T-helper 9 cell (primary cell): ENCODE results near the gene DXO.
"Not testable (repeated sequence)": the region's sequence is repeated elsewhere in the genome, so short reads cannot be mapped to it uniquely, and the experiment has no call there.

Source experiments
- DNase-seq: peaks from one replicate; pipeline ENCODE4 v3.0.0-alpha.2; 2020
- total RNA-seq, 2 donors: gene quantifications; one replicate each; lab custom pipeline; 2026; lab: John Stamatoyannopoulos, UW

The DXO gene
- total RNA-seq = 28.1 to 30.6 reads per million in 2 donors

GRCh38 chr6:31971993-31972708 is at the start of gene DXO:
Gene DXO, minus strand, starts transcription at chr6:31972138. Its CDS starts 463 bp downstream, at chr6:31971675.
- peak; percentile 95 for DNase-seq

GRCh38 chr6:32014547-32014946 is 42.6 kb upstream of the DXO start, which contains the start of gene C4B:
Gene C4B, plus strand, starts transcription at chr6:32014795. Its CDS starts 51 bp downstream, at chr6:32014846.
- DNase-seq = not testable (repeated sequence)

DNA sequence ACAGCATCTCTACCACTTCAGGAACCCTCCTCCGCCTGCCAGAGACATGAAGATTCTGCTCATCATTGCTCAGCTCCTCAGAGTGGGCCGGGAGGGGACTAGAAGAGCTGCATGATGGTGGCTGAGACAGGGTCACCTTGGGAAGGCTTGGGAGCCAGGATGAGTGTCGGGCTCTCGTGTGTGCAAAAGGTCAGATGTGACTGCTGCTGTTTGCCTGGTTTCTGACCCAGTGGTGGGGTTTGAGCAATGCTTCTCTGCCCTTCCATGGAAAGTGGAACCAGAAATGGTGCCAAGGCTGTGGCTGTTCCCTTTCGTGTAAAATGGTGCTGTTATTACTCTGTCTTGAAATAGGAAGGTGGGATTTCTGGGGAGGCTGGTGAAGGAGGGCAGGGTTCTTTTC is 41.8 kb upstream of the DXO start:
- not testable (repeated sequence) for DNase-seq

DNA sequence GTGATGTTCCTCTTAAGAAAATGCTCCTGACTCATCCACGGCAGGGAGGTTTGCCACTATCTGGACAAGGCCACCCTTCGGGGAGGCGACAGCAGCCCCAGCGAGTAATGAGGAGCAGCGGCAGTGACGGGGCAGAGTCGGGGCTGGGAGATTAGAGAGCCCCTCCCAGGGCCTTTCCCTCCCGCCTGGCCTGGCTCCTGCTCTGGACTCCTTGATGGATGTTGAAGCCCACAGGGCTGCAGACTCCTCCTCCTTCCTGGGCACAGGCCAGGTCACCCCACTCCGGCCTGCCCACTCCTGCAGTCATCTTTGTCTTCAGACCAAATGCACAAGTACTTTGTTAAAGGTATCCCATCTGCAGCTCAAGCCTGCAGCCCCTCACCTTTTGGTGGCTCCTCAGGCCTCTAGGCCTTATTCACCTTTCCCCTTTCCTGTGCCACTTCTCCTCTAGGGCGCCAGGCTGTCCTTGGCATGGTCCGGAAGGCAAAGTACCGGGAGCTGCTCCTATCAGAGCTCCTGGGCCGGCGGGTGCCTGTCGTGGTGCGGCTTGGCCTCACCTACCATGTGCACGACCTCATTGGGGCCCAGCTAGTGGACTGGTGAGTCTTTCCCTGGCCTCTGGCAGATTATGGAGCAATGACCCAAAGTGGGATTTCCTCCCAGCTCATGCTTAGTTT is 41.1 kb upstream of the DXO start:
- not testable (repeated sequence) for DNase-seq

- DNase-seq = not testable (repeated sequence)
Measured at GRCh38 chr6:32010856-32011530, 39.1 kb upstream of the DXO start.

DNA sequence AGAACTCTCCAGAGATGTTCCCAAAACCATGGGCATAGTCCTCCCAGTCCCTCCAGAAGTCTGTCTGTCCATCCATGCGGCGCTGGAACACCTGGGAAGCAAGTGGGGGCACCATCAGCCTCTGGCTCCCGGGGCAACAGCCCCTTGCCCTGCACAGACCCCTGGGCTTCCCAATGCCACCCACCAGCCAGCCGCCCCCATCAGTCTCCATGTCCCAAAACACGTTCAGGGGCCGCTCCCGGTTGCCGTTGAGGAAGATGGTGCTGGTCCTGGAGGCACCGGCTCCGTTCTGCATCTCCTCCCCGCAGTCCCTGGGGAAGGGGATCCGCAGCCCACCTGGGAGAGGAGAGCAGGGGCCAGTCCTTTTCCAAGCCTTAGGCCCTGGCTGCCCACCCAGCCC is 37.6 kb upstream of the DXO start:
- DNase-seq = not testable (repeated sequence)

DNA sequence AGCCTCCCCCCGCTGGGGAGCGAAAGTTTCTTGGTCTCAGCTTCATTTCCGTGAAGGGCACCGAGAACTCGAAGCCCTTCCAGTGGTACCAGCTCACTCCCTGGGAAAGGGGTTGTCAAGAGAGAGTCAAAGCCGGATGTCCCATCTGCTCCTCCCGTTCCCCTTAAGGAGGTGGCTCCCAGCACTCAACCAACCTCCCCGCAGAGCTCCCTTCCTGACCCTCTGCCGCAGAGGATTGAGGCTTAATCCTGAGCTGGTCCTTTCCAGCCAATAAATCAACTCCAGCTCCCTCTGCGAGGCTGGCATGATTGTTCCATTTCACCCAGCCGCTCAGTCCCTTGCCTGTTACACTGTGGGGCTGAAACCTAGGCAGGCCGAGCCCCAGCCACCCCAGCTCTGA is 36.7 kb upstream of the DXO start:
- not testable (repeated sequence) for DNase-seq

- not testable (repeated sequence) for DNase-seq
Measured at GRCh38 chr6:32008037-32008436, 36.1 kb upstream of the DXO start.

DNA sequence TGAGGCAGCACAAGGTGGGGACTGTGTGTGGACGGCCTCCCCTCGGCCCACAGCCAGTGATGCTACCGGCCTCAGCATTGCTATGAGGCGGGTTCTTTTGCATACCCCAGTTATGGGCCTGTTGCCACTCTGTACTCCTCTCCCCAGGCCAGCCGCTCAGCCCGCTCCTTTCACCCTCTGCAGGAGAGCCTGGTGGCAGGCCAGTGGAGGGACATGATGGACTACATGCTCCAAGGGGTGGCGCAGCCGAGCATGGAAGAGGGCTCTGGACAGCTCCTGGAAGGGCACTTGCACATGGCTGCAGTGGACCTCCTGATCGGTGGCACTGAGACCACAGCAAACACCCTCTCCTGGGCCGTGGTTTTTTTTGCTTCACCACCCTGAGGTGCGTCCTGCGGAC is 35.1 kb upstream of the DXO start:
- not testable (repeated sequence) for DNase-seq

- DNase-seq = not testable (repeated sequence)
Measured at GRCh38 chr6:32005991-32006529, 34.1 kb upstream of the DXO start.

DNA sequence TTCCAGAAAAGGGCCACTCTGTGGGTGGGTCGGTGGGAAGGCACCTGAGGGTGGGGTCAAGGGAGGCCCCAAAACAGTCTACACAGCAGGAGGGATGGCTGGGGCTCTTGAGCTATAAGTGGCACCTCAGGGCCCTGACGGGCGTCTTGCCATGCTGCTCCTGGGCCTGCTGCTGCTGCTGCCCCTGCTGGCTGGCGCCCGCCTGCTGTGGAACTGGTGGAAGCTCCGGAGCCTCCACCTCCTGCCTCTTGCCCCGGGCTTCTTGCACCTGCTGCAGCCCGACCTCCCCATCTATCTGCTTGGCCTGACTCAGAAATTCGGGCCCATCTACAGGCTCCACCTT is 33.6 kb upstream of the DXO start:
- DNase-seq = not testable (repeated sequence)

GRCh38 chr6:32004864-32005537 is 33.1 kb upstream of the DXO start:
- DNase-seq = not testable (repeated sequence)

GRCh38 chr6:32004393-32004792 is 32.5 kb upstream of the DXO start:
- DNase-seq = not testable (repeated sequence)

DNA sequence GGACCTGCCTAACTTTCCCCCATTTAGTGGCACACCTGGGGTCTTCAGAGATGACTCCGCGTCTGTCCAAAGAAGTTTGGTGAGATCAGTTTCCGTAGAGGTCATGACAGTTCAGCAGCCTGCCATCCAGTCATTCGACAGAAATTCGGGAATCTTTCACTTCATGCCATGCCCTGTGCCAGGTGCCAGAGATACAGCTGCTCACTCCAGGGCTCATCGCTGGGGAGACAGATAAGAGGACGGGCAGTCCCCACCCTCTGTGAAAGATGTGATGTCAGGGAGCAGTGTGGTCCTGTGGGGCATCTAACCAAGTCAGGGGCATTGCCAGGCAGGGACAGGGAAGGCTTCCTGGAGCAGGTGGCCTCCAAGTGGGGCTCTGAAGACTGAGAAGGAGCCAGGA is 31.4 kb upstream of the DXO start:
- DNase-seq = not testable (repeated sequence)

DNA sequence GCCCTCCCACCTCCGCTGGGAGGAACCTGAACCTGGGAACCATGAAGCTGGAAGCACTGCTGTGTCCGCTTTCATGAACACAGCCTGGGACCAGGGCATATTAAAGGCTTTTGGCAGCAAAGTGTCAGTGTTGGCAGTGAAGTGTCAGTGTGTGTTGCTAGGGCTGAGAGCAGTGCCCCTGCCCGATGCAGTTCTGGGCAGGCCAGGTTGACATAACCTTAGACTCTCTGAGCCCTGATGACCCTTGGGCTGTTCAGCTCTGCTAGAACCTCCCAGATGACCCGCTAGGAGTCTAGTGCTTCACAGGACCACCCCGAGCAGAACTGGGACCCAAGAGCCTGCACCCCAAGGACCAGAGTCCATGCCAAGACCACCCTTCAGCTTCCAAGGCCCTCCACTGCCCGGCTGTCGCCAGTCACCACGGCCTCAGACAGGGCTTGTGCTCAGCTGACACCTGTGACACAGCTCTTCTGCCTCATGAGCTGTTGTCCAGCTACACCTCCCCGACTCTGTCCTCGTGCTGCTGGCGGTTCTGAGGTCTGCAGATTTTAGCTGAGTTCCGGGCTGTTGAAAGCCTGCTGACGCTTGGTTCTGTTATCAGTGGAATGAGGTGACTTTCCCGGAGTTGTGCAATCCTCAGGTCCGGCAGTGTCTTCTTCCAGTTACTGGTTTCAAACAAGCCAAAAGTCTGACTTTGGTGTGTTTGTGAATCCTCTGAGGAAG is 30.8 kb upstream of the DXO start:
- not testable (repeated sequence) for DNase-seq

GRCh38 chr6:31996385-31996784 is 24.4 kb upstream of the DXO start:
- DNase-seq = not testable (repeated sequence)

- not testable (repeated sequence) for DNase-seq
Measured at GRCh38 chr6:31994421-31994820, 22.5 kb upstream of the DXO start.

- DNase-seq = not testable (repeated sequence)
Measured at GRCh38 chr6:31989363-31989762, 17.4 kb upstream of the DXO start.

DNA sequence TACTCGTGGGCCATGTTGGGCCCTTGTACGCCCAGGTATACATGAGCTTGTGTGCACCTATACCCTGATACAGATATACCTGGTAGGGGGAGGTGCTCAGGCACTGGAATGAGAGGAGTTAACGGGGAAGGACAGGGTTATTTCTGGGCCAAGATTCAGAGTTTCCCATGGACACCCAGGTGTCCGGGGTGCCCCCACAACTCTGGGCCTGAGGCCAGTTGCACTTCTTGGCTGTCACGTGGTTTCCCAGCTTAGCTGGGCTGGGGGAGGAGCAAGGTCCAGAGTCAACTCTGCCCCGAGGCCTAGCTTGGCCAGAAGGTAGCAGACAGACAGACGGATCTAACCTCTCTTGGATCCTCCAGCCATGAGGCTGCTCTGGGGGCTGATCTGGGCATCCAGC is 9.8 kb upstream of the DXO start, which contains the start of gene C4A:
TSS of gene C4A (plus strand) at position 314 of the 400 bp plus-strand sequence. CDS start at position 365, 51 bp downstream.
- not testable (repeated sequence) for DNase-seq

GRCh38 chr6:31980998-31981397 is 9.1 kb upstream of the DXO start:
- DNase-seq = not testable (repeated sequence)

- DNase-seq = not testable (repeated sequence)
Measured at GRCh38 chr6:31980195-31980876, 8.4 kb upstream of the DXO start.
